Measurements from ENCODE around the gene CNIH1.

DNA sequence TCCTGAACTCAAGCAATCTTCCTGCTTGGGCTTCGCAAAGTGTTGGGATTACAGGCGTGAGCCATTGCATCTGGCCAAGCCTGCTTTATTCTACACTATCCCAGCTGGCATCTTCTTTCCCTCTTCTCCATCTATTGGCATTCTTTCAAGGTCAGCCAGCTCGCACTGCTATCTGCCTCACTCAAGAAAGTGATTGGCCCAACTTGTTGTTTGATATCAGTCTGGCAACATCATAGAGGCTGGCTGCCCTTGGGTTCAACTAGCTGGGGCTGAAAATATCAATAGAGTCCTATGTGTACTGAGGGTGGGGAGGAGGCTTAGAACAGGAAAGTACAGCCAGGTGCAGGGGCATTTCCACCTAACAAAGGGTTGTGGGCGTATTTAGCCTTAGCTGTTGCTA is 30.5 kb upstream of the CNIH1 start:
- TF ChIP-seq, protein P1, sequence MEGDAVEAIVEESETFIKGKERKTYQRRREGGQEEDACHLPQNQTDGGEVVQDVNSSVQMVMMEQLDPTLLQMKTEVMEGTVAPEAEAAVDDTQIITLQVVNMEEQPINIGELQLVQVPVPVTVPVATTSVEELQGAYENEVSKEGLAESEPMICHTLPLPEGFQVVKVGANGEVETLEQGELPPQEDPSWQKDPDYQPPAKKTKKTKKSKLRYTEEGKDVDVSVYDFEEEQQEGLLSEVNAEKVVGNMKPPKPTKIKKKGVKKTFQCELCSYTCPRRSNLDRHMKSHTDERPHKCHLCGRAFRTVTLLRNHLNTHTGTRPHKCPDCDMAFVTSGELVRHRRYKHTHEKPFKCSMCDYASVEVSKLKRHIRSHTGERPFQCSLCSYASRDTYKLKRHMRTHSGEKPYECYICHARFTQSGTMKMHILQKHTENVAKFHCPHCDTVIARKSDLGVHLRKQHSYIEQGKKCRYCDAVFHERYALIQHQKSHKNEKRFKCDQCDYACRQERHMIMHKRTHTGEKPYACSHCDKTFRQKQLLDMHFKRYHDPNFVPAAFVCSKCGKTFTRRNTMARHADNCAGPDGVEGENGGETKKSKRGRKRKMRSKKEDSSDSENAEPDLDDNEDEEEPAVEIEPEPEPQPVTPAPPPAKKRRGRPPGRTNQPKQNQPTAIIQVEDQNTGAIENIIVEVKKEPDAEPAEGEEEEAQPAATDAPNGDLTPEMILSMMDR (conservative IDR thresholded peaks at IDR 0.05 in 1 of 2, IDR thresholded peaks at IDR 0.05 in 1 of 2; ENCODE audit: extremely low read depth in 1 of 2, insufficient read depth in 1 of 2, low read depth in 1 of 2, low read length in 2 of 2), result no peak
- no peak for TF ChIP-seq EZH2 (IDR thresholded peaks at IDR 0.05; ENCODE audit: borderline replicate concordance, low read length)
